ENCODE data around the gene SLC22A14. TPM values are rescaled to one million over a fixed set of nuclear protein-coding genes. Genes with fewer than 3 reads are reported as not detected.

The SLC22A14 gene
- total and polyA plus RNA-seq, 2 donors (not counting 3 experiments of a cell fraction or from before 2014, with no cell fraction given) = not detected

- Histone ChIP-seq H3K27me3 (ENCODE audit: control insufficient read depth in 2 of 2, insufficient read depth in 2 of 2, low read length in 2 of 2) (no peaks in the 10 kb centered on the region), H3K9ac (replicated peaks; ENCODE audit: extremely low read depth, insufficient read depth, low read length) (no peak overlapping the region), H2AFZ (ENCODE audit: low read depth, low read length) (no peak overlapping the region), H3K4me1 (ENCODE audit: control insufficient read depth, extremely low read depth, insufficient read depth, low read length) (no peaks in the 10 kb centered on the region), H3K9me1 (replicated peaks; ENCODE audit: control insufficient read depth, extremely low read depth, insufficient read depth, low read length) (no peaks in the 10 kb centered on the region), H4K20me1 (replicated peaks; ENCODE audit: control insufficient read depth, extremely low read depth, insufficient read depth, low read length) (no peaks in the 10 kb centered on the region), H3K79me2 (ENCODE audit: control insufficient read depth, insufficient read depth, low read length) (no peaks in the 10 kb centered on the region), H3K9me3 (replicated peaks; ENCODE audit: control insufficient read depth, insufficient read depth, low read length) (no peaks in the 10 kb centered on the region), H3K36me3 (ENCODE audit: control insufficient read depth in 2 of 2, extremely low read depth in 1 of 2, insufficient read depth in 2 of 2, low read length in 2 of 2) (no peaks in the 10 kb centered on the region), H3K4me3 (replicated peaks in 1 of 3; ENCODE audit: insufficient read depth in 1 of 3, low read depth in 1 of 3, low read length in 3 of 3) (no peak overlapping the region), H3K27ac (ENCODE audit: insufficient read depth, low read depth, low read length) (no peak overlapping the region), H3K4me2 (ENCODE audit: insufficient read depth, low read length) (no peak overlapping the region)
- no TSS peak for BruUV-seq (replicated peaks)
- CTCF ChIA-PET = interaction anchor here (1.2 kb wide), 1 partner anchor 10 kb away, joined by 3 read pairs; the partner anchor contains the start of gene SLC22A13
- intact Hi-C loops (cut with micrococcal nuclease) (no loop called here), dilution Hi-C loops (cut with MboI; ENCODE audit: extremely low pct_ligation_motif_present, low sequenced_read_pairs) (no loop called here)
- DNase-seq (ENCODE audit: low read depth, low spot score) (no peak), FAIRE-seq (no peak)
- TF ChIP-seq JUN (IDR thresholded peaks at IDR 0.05; ENCODE audit: borderline replicate concordance, insufficient read depth, insufficient read length, low read depth) = no peak
- TF ChIP-seq POLR2A (IDR thresholded peaks at IDR 0.05; ENCODE audit: low read depth, low read length) = no peak
- TF ChIP-seq MYC (IDR thresholded peaks at IDR 0.05; ENCODE audit: low read depth, low read length) = no peak
- no peak for TF ChIP-seq GATA2 (IDR thresholded peaks at IDR 0.05; ENCODE audit: insufficient read depth, insufficient read length, low read depth, low read length)
- no peak for TF ChIP-seq POLR2AphosphoS5 (IDR thresholded peaks at IDR 0.05; ENCODE audit: insufficient read depth, low read depth, low read length)
- TF ChIP-seq EZH2 (IDR thresholded peaks at IDR 0.05; ENCODE audit: borderline replicate concordance, low read depth, low read length, severe bottlenecking) = no peak
- TF ChIP-seq, protein P1, sequence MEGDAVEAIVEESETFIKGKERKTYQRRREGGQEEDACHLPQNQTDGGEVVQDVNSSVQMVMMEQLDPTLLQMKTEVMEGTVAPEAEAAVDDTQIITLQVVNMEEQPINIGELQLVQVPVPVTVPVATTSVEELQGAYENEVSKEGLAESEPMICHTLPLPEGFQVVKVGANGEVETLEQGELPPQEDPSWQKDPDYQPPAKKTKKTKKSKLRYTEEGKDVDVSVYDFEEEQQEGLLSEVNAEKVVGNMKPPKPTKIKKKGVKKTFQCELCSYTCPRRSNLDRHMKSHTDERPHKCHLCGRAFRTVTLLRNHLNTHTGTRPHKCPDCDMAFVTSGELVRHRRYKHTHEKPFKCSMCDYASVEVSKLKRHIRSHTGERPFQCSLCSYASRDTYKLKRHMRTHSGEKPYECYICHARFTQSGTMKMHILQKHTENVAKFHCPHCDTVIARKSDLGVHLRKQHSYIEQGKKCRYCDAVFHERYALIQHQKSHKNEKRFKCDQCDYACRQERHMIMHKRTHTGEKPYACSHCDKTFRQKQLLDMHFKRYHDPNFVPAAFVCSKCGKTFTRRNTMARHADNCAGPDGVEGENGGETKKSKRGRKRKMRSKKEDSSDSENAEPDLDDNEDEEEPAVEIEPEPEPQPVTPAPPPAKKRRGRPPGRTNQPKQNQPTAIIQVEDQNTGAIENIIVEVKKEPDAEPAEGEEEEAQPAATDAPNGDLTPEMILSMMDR (IDR thresholded peaks at IDR 0.05; ENCODE audit: extremely low read depth in 1 of 2, insufficient read depth in 1 of 2, low read depth in 1 of 2, low read length in 2 of 2) = no peak
- no peak for TF ChIP-seq FOS (IDR thresholded peaks at IDR 0.05; ENCODE audit: borderline replicate concordance, insufficient read depth, low read length)
- TF ChIP-seq MAX (IDR thresholded peaks at IDR 0.05; ENCODE audit: insufficient read depth, insufficient read length) = no peak
- POLR2A ChIA-PET = no interaction called here
Measured at GRCh38 chr3:38275658-38276057, 6.4 kb upstream of the SLC22A14 start.

All from endothelial cell of umbilical vein (primary cell).